ENCODE results near the gene DNASE1. TPM values are rescaled to one million over a fixed set of nuclear protein-coding genes. Genes with fewer than 3 reads are reported as not detected.

Gene DNASE1
- total RNA-seq, 4 donors from 2014 or later, result 2.5 to 7.3 (median 3.5) TPM

GRCh38 chr16:3702082-3702481 lies 47.6 kb downstream of the DNASE1 start:
- Histone ChIP-seq H3K4me1 (no peaks in the 10 kb centered on the region), H3K36me3 (no peaks in the 10 kb centered on the region), H3K27ac (no peak overlapping the region), H3K27me3 (no peaks in the 10 kb centered on the region), H3K4me3 (no peak overlapping the region), H3K9me3 (no peaks in the 10 kb centered on the region)
- DNase-seq (no peak), ATAC-seq (no peak)
- in situ Hi-C loops (cut with MboI; ENCODE audit: low sequenced_read_pairs in 4 of 4), result no loop called here
- intact Hi-C loops (cut with DNase I; ENCODE audit: low total_unique reads), result no loop called here
- TF ChIP-seq CTCF (IDR thresholded peaks at IDR 0.05 in 4 of 5, conservative IDR thresholded peaks at IDR 0.05 in 1 of 5) (no peak), POLR2A (IDR thresholded peaks at IDR 0.05) (no peak)

- no peak for ATAC-seq
- Histone ChIP-seq H3K9me3 (no peaks in the 10 kb centered on the region), H3K36me3 (no peaks in the 10 kb centered on the region), H3K4me3 (no peak overlapping the region), H3K27ac (no peak overlapping the region), H3K27me3 (no peaks in the 10 kb centered on the region), H3K4me1 (no peaks in the 10 kb centered on the region)
- in situ Hi-C loops (cut with MboI; ENCODE audit: low sequenced_read_pairs in 4 of 4), result no loop called here
- TF ChIP-seq POLR2A (IDR thresholded peaks at IDR 0.05) (no peak), CTCF (IDR thresholded peaks at IDR 0.05 in 4 of 5, conservative IDR thresholded peaks at IDR 0.05 in 1 of 5) (no peak)
- intact Hi-C loops (cut with DNase I; ENCODE audit: low total_unique reads), result no loop called here
- DNase-seq, result no peak
Observed at GRCh38 chr16:3706253-3707012, 51.9 kb downstream of the DNASE1 start.

Other genes starting within 250 kb of the DNASE1 start
- gene ZNF597, start 211.2 kb upstream of the DNASE1 start, total RNA-seq, result 1 to 10 TPM in 1 of 4 donors, under 1 TPM in 3; 0.81 to 1.3 (median 0.96) TPM
- gene NAA60, start 211.0 kb upstream of the DNASE1 start, total RNA-seq, result 10 to 100 TPM; 14.2 to 16.7 (median 15.4) TPM
- gene C16orf90, start 159.2 kb upstream of the DNASE1 start, total RNA-seq, result not detected
- 10 to 100 TPM in 3 of 4 donors, 1 to 10 TPM in 1; 8.2 to 24.3 (median 14.5) TPM for gene CLUAP1, start 153.7 kb upstream of the DNASE1 start, total RNA-seq
- under 1 TPM; 0.11 to 0.26 (median 0.22) TPM for gene NLRC3, start 77.3 kb upstream of the DNASE1 start, total RNA-seq
- 1 to 10 TPM; 1.8 to 3.6 (median 2.8) TPM for gene SLX4, start 43.1 kb upstream of the DNASE1 start, total RNA-seq
- 100 to 1,000 TPM; 103 to 140 (median 122) TPM for gene TRAP1, start 62.8 kb downstream of the DNASE1 start, total RNA-seq
- 10 to 100 TPM; 39.8 to 61.3 (median 53.5) TPM for gene CREBBP, start 226.0 kb downstream of the DNASE1 start, total RNA-seq

Data from gastrocnemius medialis (tissue), 4 donors.